OCI-LY3 (cell line): ENCODE data around the gene KLHDC8B.

Experiments used
- EZH2phosphoT487 ChIP-seq: fragments of 200-600 bp; shearing (Covaris generic); IDR thresholded peaks from 2 replicates; pipeline ENCODE4 v1.6.1; 2018; ENCODE audit warnings: antibody characterized with exemption, mixed run types, low read depth
- TF ChIP-seq, protein P1 (sequence below): fragments of 200-600, 300-600 bp; sonication (generic); IDR thresholded peaks from 2 replicates; pipeline ENCODE4 v1.5.1; 2014; ENCODE audit warnings: antibody characterized with exemption, low read length, low read depth

DNA sequence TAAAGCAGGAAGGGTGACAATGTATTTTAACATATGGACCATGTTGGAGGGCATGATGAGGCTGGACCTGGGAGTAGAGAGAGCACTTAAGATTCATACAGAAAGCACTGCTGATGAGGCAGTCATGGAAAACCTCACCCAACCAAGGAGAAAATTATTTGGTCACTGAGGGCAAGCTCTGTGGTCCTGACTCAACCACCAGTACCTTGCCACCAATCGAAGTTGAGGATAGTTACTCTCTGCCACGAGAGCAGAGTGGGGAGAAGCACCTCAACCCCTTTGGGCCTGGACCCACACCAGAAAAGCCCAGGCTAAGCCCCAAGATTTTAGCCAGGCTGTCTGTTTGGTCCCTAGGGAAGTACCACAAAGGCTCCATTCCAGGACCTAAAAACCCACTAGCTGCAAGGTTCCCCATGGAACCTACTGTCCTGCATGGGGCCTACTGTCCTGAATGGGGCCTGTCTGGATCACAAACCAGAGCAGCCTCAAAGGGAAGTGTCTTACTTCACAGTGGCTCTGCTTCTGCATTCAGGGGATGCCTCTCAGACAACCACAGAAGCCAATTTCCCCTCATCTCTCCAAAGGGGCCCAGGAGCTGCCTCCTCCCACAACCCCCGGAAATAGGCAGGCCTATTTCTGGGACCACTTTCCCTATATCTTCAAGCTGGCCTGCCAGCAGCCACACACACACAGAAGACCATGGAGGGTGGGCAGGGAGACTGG lies 9.4 kb upstream of the KLHDC8B start:
- no peak for TF ChIP-seq EZH2phosphoT487
- TF ChIP-seq, protein P1, sequence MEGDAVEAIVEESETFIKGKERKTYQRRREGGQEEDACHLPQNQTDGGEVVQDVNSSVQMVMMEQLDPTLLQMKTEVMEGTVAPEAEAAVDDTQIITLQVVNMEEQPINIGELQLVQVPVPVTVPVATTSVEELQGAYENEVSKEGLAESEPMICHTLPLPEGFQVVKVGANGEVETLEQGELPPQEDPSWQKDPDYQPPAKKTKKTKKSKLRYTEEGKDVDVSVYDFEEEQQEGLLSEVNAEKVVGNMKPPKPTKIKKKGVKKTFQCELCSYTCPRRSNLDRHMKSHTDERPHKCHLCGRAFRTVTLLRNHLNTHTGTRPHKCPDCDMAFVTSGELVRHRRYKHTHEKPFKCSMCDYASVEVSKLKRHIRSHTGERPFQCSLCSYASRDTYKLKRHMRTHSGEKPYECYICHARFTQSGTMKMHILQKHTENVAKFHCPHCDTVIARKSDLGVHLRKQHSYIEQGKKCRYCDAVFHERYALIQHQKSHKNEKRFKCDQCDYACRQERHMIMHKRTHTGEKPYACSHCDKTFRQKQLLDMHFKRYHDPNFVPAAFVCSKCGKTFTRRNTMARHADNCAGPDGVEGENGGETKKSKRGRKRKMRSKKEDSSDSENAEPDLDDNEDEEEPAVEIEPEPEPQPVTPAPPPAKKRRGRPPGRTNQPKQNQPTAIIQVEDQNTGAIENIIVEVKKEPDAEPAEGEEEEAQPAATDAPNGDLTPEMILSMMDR: no peak
